IPS-20b (cell line): Measurements from ENCODE around the gene RASAL3.
A peak's percentile ranks its signal among the peaks of the same experiment; 100 is the strongest.
"Not testable (repeated sequence)": the region's sequence is repeated elsewhere in the genome, so short reads cannot be mapped to it uniquely, and the experiment has no call there.

Experiments
- H3K27ac ChIP-seq: one replicate; pipeline ENCODE4 v1.5.1; 2013; ENCODE audit warnings: low read length
- H3K27me3 ChIP-seq: 2 replicates; pipeline ENCODE4 v1.6.1; 2013; ENCODE audit warnings: mild to moderate bottlenecking, low read length, inconsistent platforms; ENCODE audit not compliant: insufficient read depth
- H3K36me3 ChIP-seq: 2 replicates; pipeline ENCODE4 v1.6.1; 2013; ENCODE audit warnings: low read depth, mild to moderate bottlenecking, inconsistent platforms, low read length, moderate library complexity; ENCODE audit not compliant: insufficient read depth
- H3K4me1 ChIP-seq: 2 replicates; pipeline ENCODE4 v1.6.1; 2013; ENCODE audit warnings: mild to moderate bottlenecking, control low read depth, inconsistent platforms, low read length, moderate library complexity; ENCODE audit not compliant: insufficient read depth
- H3K4me3 ChIP-seq: 2 replicates; pipeline ENCODE4 v1.5.1; 2013; ENCODE audit warnings: mild to moderate bottlenecking, low read length, inconsistent platforms
- H3K9ac ChIP-seq: 2 replicates; pipeline ENCODE4 v1.6.1; 2013; ENCODE audit warnings: low read depth, mild to moderate bottlenecking, inconsistent platforms, low read length, moderate library complexity
- H3K9me3 ChIP-seq: 2 replicates; pipeline ENCODE4 v1.6.1; 2013; ENCODE audit warnings: mild to moderate bottlenecking, low read depth, low read length, inconsistent platforms; ENCODE audit not compliant: insufficient read depth

The RASAL3 gene

DNA sequence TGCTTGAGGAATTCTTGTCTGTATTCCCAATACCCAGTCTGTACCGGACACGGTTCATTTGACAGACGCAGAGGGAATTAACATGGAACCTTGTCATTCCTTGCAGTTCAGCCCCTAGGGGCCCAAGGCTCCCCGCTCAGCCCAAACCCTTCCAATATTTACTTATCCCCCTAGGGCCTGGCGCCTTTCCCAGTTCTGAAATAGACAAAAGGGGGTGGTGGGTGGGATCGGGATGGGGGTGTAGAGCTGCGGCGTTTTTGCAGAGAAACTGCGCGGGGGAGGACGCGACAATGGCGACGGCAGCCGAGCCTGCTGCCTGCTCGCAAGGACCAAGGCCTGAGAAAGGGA is 46.1 kb downstream of the RASAL3 start:
- Histone ChIP-seq H3K9me3 (no peaks in the 10 kb centered on the region), H3K4me1 (peaks cover 5% of the 10 kb centered on the region; the same call in 1 of the 2 replicates), H3K36me3 (peaks cover 38% of the 10 kb centered on the region), H3K27me3 (no peaks in the 10 kb centered on the region), H3K4me3 (peak overlapping the region; percentile 84), H3K9ac (peak overlapping the region; percentile 94), H3K27ac (peak overlapping the region; percentile 32)

- Histone ChIP-seq H3K27me3 (no peaks in the 10 kb centered on the region), H3K4me1 (peaks cover 5% of the 10 kb centered on the region; the same call in 1 of the 2 replicates), H3K36me3 (peaks cover 33% of the 10 kb centered on the region), H3K4me3 (peak overlapping the region; percentile 84), H3K9me3 (no peaks in the 10 kb centered on the region), H3K9ac (peak overlapping the region; percentile 94), H3K27ac (no peak overlapping the region)
Measured at GRCh38 chr19:15417699-15418098, 46.6 kb downstream of the RASAL3 start.

DNA sequence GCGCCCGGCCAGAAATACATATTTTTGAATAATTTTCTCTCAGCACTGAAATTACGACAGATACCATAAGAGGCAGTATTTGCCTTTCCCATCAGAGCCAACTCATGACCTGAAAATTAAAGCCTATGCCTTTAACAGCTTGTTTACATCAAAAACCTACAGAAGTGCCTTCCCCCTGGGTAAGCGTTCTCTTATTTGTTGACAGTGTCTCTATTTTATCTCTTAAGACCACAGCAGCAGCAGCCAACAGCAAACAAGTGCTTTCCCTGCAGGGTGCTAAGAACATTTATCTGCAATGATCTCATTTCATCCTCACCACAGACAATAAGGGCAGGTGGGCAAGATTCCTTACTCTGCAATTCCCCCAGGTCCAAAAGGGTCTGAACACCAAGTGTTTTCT is 51.5 kb downstream of the RASAL3 start:
- H3K27me3 ChIP-seq = no peaks in the 10 kb centered on the region
- H3K27ac ChIP-seq = no peak overlapping the region
- no peak overlapping the region for H3K4me3 ChIP-seq
- peaks cover 5% of the 10 kb centered on the region; the same call in 1 of the 2 replicates for H3K4me1 ChIP-seq
- peaks cover 48% of the 10 kb centered on the region for H3K36me3 ChIP-seq
- H3K9ac ChIP-seq = 0 out of 2 replicates have a peak overlapping the region, but pooled peaks have one; percentile 12
- H3K9me3 ChIP-seq = no peaks in the 10 kb centered on the region

DNA sequence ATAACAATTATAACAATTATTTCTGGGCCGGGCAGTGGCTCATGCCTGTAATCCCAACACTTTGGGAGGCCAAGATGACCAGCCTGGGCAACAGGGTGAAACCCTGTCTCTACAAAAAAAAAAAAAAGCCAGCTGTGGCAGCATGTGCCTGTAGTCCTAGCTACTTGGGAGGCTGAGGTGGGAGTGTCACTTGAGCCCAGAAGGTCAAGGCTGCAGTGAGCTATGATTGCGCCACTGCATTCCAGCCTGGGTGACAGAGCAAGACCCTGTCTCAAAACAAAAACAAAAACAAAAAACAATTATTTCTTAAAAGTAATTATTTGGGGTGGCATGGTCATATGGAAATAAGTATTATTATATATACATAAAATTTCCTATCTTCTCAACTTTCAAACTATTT is 53.0 kb downstream of the RASAL3 start:
- H3K9ac ChIP-seq, H3K4me1 ChIP-seq, H3K27me3 ChIP-seq, H3K9me3 ChIP-seq, H3K4me3 ChIP-seq, H3K27ac ChIP-seq: not testable (repeated sequence)
- H3K36me3 ChIP-seq = peaks cover 54% of the 10 kb centered on the region

DNA sequence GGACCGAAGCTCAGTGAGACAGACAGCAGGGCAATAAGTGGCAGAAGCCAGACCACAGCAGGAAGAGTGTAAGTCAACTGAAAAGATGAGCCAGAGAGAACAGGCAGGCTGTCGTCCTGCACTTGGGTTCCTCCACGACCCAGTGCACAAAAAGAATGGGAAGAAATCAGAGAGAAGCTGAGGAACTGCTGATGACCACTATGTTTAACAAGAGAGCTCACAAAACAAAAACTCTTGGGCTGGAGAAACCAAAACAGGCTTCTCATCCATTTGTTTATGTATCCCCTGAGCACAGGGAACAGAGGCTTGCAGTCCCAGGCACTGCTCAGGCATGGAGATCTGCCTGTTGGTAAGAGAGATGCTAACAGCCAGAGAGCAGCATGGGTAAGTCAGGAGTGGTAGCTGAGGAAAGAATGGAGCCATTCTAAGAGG is 59.5 kb downstream of the RASAL3 start:
- H3K27ac ChIP-seq = no peak overlapping the region
- H3K36me3 ChIP-seq = peaks cover 78% of the 10 kb centered on the region
- H3K9me3 ChIP-seq = no peaks in the 10 kb centered on the region
- H3K4me3 ChIP-seq = no peak overlapping the region
- no peak overlapping the region for H3K9ac ChIP-seq
- no peaks in the 10 kb centered on the region for H3K4me1 ChIP-seq
- no peaks in the 10 kb centered on the region for H3K27me3 ChIP-seq

- Histone ChIP-seq H3K36me3 (peaks cover 78% of the 10 kb centered on the region), H3K9ac (no peak overlapping the region)
Measured at GRCh38 chr19:15404097-15404779, 60.1 kb downstream of the RASAL3 start.

GRCh38 chr19:15403151-15403531 is 61.2 kb downstream of the RASAL3 start:
- Histone ChIP-seq H3K36me3 (peaks cover 85% of the 10 kb centered on the region), H3K9ac (no peak overlapping the region), H3K9me3 (no peaks in the 10 kb centered on the region), H3K4me1 (no peaks in the 10 kb centered on the region), H3K4me3 (no peak overlapping the region), H3K27me3 (no peaks in the 10 kb centered on the region), H3K27ac (no peak overlapping the region)

More at GRCh38 chr19:15404097-15404779, 60.1 kb downstream of the RASAL3 start:
- Histone ChIP-seq H3K27ac (no peak overlapping the region), H3K4me1 (no peaks in the 10 kb centered on the region), H3K4me3 (no peak overlapping the region), H3K9me3 (no peaks in the 10 kb centered on the region), H3K27me3 (no peaks in the 10 kb centered on the region)

GRCh38 chr19:15402411-15403150 is 61.8 kb downstream of the RASAL3 start:
- H3K36me3 ChIP-seq = peaks cover 85% of the 10 kb centered on the region

More at GRCh38 chr19:15402411-15403150, 61.8 kb downstream of the RASAL3 start:
- no peaks in the 10 kb centered on the region for H3K9me3 ChIP-seq
- H3K27me3 ChIP-seq = no peaks in the 10 kb centered on the region
- H3K4me1 ChIP-seq = no peaks in the 10 kb centered on the region
- H3K9ac ChIP-seq = no peak overlapping the region
- no peak overlapping the region for H3K4me3 ChIP-seq
- no peak overlapping the region for H3K27ac ChIP-seq
